Activated T-helper 1 cell treated with anti-CD3 and anti-CD28 coated beads, Interleukin-12 subunit alpha, Interleukin-12 subunit beta, Interleukin-2, Interleukin-4 antibody, amounts not matched to agents 30 ng/mL and 10 ng/mL and 1 ng/mL, durations not matched to agents 14 hours and 24 hours and 36 hours (primary cell): Measurements from ENCODE around the gene MSH2. TPM values are rescaled to one million over a fixed set of nuclear protein-coding genes. Genes with fewer than 3 reads are reported as not detected.

Experiments
- DNase-seq: peaks from one replicate; pipeline ENCODE4 v3.0.0; 2021; ENCODE audit warnings: low spot score
- H3K27ac Mint-ChIP-seq: one replicate; pipeline ENCODE4 v1.8.0; 2021; ENCODE audit warnings: mild to moderate bottlenecking, mixed read lengths
- H3K27me3 Mint-ChIP-seq: one replicate; pipeline ENCODE4 v1.8.0; 2022; ENCODE audit warnings: mild to moderate bottlenecking, moderate library complexity, mixed read lengths; ENCODE audit not compliant: insufficient read depth
- H3K36me3 Mint-ChIP-seq: one replicate; pipeline ENCODE4 v1.8.0; 2021; ENCODE audit warnings: low read depth, mixed read lengths
- H3K4me1 Mint-ChIP-seq: one replicate; pipeline ENCODE4 v1.8.0; 2021; ENCODE audit warnings: low read depth, mixed read lengths
- H3K4me3 Mint-ChIP-seq: one replicate; pipeline ENCODE4 v1.8.0; 2021; ENCODE audit warnings: mild to moderate bottlenecking, moderate library complexity, mixed read lengths
- H3K9me3 Mint-ChIP-seq: one replicate; pipeline ENCODE4 v1.8.0; 2021; ENCODE audit warnings: mixed read lengths
- intact Hi-C: fragments of 100-400 bp; cut with micrococcal nuclease; formaldehyde crosslinking; loops from one replicate; pipeline ENCODE4 v1.15.1; 2024
- total RNA-seq: library from RNA; stranded (reverse); gene quantifications from 2 replicates; pipeline ENCODE4 v1.2.3, GENCODE V29; 2022

Gene MSH2
- total RNA-seq, 1 donor from 2014 or later, result 73.3 TPM

- peaks cover 19% of the 10 kb centered on the region for H3K4me1 Mint-ChIP-seq
- H3K27ac Mint-ChIP-seq, result no peak overlapping the region
- H3K4me3 Mint-ChIP-seq, result no peak overlapping the region
- peaks cover 1% of the 10 kb centered on the region for H3K27me3 Mint-ChIP-seq
- H3K36me3 Mint-ChIP-seq, result peaks cover 5% of the 10 kb centered on the region
- H3K9me3 Mint-ChIP-seq, result peaks cover 32% of the 10 kb centered on the region
- intact Hi-C loops, result no loop called here
- DNase-seq, result no peak
Observed at GRCh38 chr2:47508080-47508479, 105.1 kb downstream of the MSH2 start.

GRCh38 chr2:47508641-47509040 lies 105.7 kb downstream of the MSH2 start:
- H3K27me3 Mint-ChIP-seq, result peaks cover 1% of the 10 kb centered on the region
- H3K36me3 Mint-ChIP-seq, result peaks cover 5% of the 10 kb centered on the region
- no peak overlapping the region for H3K27ac Mint-ChIP-seq
- peaks cover 31% of the 10 kb centered on the region for H3K9me3 Mint-ChIP-seq
- H3K4me3 Mint-ChIP-seq, result no peak overlapping the region
- intact Hi-C loops, result no loop called here
- DNase-seq, result no peak
- H3K4me1 Mint-ChIP-seq, result peaks cover 19% of the 10 kb centered on the region

- peaks cover 19% of the 10 kb centered on the region for H3K4me1 Mint-ChIP-seq
- intact Hi-C loops, result no loop called here
- no peak for DNase-seq
- no peak overlapping the region for H3K4me3 Mint-ChIP-seq
- peaks cover 1% of the 10 kb centered on the region for H3K27me3 Mint-ChIP-seq
- peaks cover 25% of the 10 kb centered on the region for H3K9me3 Mint-ChIP-seq
- H3K27ac Mint-ChIP-seq, result no peak overlapping the region
- H3K36me3 Mint-ChIP-seq, result peaks cover 4% of the 10 kb centered on the region
Observed at GRCh38 chr2:47509250-47509649, 106.3 kb downstream of the MSH2 start.

DNA sequence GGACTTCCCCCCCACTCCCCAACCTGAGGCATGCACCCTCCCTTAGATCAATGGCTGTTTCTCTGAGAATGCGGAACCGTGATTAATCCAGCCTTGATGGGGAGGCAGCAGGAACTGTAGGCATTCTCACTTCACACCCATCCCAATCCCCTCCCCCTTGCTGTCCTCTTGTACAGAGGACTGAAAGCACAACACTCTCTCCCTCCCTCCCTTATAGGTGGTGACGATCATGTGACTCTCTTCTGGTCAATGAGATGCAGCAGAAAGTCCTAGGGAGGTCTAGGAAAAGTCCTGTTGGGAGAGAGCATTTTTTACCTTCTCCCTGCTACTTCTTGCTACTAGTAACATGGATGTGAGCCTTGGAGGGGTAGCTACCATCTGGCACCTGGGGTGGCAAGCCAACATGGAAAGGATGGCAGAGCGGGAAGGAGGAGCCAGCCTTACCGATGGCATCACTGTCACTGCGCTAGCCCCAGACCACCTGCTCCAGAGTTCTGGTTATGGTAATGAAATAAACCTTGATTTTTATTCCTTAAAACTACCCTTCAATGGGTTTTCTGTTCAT lies 106.9 kb downstream of the MSH2 start:
- no peak for DNase-seq
- Mint-ChIP-seq H3K9me3 (peaks cover 19% of the 10 kb centered on the region), H3K4me1 (peaks cover 19% of the 10 kb centered on the region), H3K27me3 (peaks cover 1% of the 10 kb centered on the region), H3K36me3 (peaks cover 2% of the 10 kb centered on the region), H3K27ac (no peak overlapping the region), H3K4me3 (no peak overlapping the region)
- intact Hi-C loops, result no loop called here

GRCh38 chr2:47510745-47511144 lies 107.8 kb downstream of the MSH2 start:
- peaks cover 1% of the 10 kb centered on the region for H3K27me3 Mint-ChIP-seq
- intact Hi-C loops, result no loop called here
- peaks cover 19% of the 10 kb centered on the region for H3K4me1 Mint-ChIP-seq
- no peak for DNase-seq
- H3K36me3 Mint-ChIP-seq, result no peaks in the 10 kb centered on the region
- H3K9me3 Mint-ChIP-seq, result peaks cover 14% of the 10 kb centered on the region
- H3K4me3 Mint-ChIP-seq, result no peak overlapping the region
- no peak overlapping the region for H3K27ac Mint-ChIP-seq

DNA sequence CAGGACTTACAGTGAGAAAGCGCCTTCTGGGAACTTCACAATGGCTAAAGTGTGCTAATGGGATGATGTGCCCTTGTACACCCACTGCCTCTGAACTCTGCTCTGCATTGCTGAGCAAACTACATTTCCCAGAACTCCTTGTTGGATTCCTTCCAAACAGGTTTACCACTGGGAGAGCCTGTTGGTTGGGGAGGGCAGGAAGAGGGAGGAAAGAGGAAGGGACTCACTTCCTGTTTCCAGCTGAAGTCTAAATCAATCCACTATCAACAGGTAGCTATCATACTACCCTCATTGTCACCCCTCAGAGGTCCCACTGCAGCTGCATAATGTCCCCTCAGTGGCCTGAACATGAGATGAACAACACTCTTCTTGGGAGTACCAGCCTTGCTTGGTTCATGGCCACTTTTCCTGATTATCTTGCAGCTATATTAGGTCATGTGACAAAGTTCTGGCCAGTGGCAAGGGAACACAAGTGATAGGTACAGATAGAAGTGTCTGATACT lies 109.7 kb downstream of the MSH2 start:
- H3K4me1 Mint-ChIP-seq, result peaks cover 18% of the 10 kb centered on the region
- no peak overlapping the region for H3K27ac Mint-ChIP-seq
- H3K27me3 Mint-ChIP-seq, result peaks cover 1% of the 10 kb centered on the region
- no peak overlapping the region for H3K4me3 Mint-ChIP-seq
- DNase-seq, result no peak
- H3K9me3 Mint-ChIP-seq, result peaks cover 13% of the 10 kb centered on the region
- no peaks in the 10 kb centered on the region for H3K36me3 Mint-ChIP-seq
- intact Hi-C loops, result no loop called here

- peaks cover 1% of the 10 kb centered on the region for H3K27me3 Mint-ChIP-seq
- no peak overlapping the region for H3K27ac Mint-ChIP-seq
- H3K4me3 Mint-ChIP-seq, result no peak overlapping the region
- H3K9me3 Mint-ChIP-seq, result peaks cover under 1% of the 10 kb centered on the region
- no peak for DNase-seq
- intact Hi-C loops, result no loop called here
- H3K36me3 Mint-ChIP-seq, result no peaks in the 10 kb centered on the region
- peaks cover 4% of the 10 kb centered on the region for H3K4me1 Mint-ChIP-seq
Observed at GRCh38 chr2:47513981-47514520, 111.1 kb downstream of the MSH2 start.

DNA sequence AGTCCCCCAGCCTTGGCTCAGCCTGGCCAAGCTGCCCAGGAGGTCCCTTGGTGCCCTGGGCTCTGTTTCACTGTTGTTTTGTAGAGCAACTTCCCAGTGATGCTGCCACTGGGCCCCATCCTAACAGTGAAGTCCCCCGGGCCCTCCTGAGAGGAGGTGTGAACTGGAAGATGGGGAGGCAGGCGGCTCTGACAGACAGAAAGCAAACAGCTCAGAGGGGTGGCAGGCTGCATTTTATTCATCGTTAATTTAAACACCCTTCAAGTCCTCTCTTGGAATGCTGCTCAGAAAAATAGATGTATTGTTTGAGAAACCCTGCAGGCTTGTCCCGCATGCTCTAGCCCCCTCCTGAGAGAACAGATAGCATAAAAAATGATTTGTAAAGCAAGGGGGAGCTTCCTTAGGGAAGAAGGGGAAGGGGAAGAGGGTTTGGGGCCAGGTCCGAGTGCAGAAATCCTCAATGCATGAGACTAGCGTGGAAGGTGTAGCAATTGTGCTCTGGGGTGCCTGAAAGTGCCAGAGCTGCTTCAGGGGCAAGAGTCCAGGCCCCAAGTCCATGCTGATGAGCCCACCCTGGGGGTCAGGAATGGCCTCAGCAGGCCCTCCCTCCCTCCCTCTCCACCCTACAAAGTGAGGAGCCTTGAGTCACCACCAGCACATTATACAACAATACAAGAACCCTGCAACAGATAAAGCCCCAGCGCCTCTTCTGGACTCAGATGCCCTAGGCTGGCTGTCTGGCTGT lies 113.6 kb downstream of the MSH2 start:
- peaks cover 11% of the 10 kb centered on the region for H3K4me1 Mint-ChIP-seq
- no peaks in the 10 kb centered on the region for H3K27me3 Mint-ChIP-seq
- H3K36me3 Mint-ChIP-seq, result peaks cover 3% of the 10 kb centered on the region
- DNase-seq, result no peak
- intact Hi-C loops, result no loop called here
- no peaks in the 10 kb centered on the region for H3K9me3 Mint-ChIP-seq
- H3K4me3 Mint-ChIP-seq, result no peak overlapping the region
- H3K27ac Mint-ChIP-seq, result no peak overlapping the region

DNA sequence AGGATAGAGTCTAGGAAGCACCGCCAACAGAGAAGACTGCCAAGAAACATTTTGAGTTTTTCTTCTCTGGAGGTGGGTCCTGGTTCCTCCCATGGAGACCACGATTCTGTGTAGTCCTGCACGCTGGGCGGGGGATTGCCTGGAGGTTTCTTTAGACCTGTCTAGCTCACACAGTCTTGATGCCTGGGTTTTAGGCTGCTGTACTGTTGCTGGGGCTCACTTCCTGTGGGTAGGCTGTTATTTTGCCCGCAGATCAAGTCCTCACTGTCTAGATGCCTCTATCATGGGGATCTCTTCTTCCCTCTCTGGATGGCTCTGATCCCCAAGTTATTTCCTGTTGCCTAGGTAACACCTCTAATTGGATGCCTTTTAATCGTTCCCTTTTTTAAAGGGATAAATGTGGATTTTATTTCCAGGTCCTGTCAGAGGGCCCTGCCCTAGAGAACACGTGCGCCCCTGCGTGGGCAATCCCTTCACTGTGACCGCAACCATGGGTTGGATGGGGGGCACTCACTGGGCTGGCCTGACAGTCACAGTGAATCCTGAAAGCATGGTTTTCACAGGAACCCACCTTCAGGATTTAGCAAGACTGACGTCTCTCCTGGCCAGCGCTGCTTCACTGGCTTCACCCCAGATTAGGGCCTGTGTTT lies 115.7 kb downstream of the MSH2 start:
- DNase-seq, result no peak
- H3K36me3 Mint-ChIP-seq, result peaks cover 3% of the 10 kb centered on the region
- no peak overlapping the region for H3K4me3 Mint-ChIP-seq
- intact Hi-C loops, result no loop called here
- peaks cover 20% of the 10 kb centered on the region for H3K4me1 Mint-ChIP-seq
- H3K27me3 Mint-ChIP-seq, result no peaks in the 10 kb centered on the region
- H3K27ac Mint-ChIP-seq, result no peak overlapping the region
- no peaks in the 10 kb centered on the region for H3K9me3 Mint-ChIP-seq

DNA sequence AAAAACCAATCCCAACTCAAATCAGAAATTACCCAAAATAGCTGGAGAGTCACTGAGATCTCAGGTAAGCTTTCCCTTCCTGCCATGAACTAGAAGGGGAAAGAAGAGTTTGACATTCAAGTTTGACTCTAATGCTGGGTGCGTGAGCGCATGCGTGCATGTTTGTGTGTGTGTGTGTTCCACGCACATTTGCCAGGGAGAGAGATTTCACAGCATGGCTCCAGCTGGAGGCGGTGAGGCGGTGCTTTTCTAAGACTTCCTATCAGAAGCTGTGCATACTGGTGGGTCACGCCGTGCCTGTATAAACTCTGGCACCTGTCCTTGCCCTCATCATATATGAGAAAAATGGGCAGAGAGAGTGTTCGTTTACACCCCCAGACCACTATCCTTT lies 116.2 kb downstream of the MSH2 start:
- intact Hi-C loops, result no loop called here
- Mint-ChIP-seq H3K4me1 (peaks cover 20% of the 10 kb centered on the region), H3K27ac (no peak overlapping the region), H3K27me3 (no peaks in the 10 kb centered on the region), H3K9me3 (no peaks in the 10 kb centered on the region), H3K36me3 (peaks cover 3% of the 10 kb centered on the region), H3K4me3 (no peak overlapping the region)
- no peak for DNase-seq

GRCh38 chr2:47519604-47520301 lies 116.8 kb downstream of the MSH2 start:
- DNase-seq, result no peak
- Mint-ChIP-seq H3K9me3 (no peaks in the 10 kb centered on the region), H3K27ac (no peak overlapping the region), H3K4me1 (peaks cover 20% of the 10 kb centered on the region), H3K4me3 (peak overlapping the region; percentile 76), H3K27me3 (no peaks in the 10 kb centered on the region), H3K36me3 (peaks cover 3% of the 10 kb centered on the region)
- intact Hi-C loops, result loop anchor here (5.0 kb wide), 3 partner anchors 47 to 263 kb away; partner anchors contain the start of gene MSH6

DNA sequence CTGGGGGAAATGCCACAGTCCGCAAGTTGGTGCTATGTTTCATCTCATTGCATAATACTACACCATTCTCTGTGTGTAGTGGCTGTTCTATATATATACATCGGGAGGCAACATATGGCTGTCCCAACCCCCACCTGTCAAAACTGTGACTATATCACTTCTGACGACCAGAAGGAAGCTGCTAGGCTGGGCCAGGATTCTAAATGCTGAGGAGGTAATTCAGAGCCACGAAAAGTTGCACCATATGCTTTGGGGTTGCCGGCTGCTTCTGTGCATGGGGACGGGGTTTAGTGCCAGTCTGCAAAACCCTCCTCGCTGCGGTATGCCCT lies 117.3 kb downstream of the MSH2 start:
- peak overlapping the region; percentile 12 for H3K27ac Mint-ChIP-seq
- H3K9me3 Mint-ChIP-seq, result no peaks in the 10 kb centered on the region
- DNase-seq, result no peak
- intact Hi-C loops, result loop anchor here (5.0 kb wide), 3 partner anchors 48 to 262 kb away; partner anchors contain the start of gene MSH6
- H3K4me3 Mint-ChIP-seq, result peak overlapping the region; percentile 76
- H3K27me3 Mint-ChIP-seq, result no peaks in the 10 kb centered on the region
- peaks cover 3% of the 10 kb centered on the region for H3K36me3 Mint-ChIP-seq
- H3K4me1 Mint-ChIP-seq, result peaks cover 20% of the 10 kb centered on the region
